K562 (cell line): ENCODE results near the gene COG4. TPM values are rescaled to one million over a fixed set of nuclear protein-coding genes. Genes with fewer than 3 reads are reported as not detected.

Experiments used
- CHD1 ChIP-seq: fragments of 200-600 bp; sonication (generic); IDR thresholded peaks from one replicate; pipeline ENCODE4 v1.6.1; 2012; ENCODE audit warnings: mild to moderate bottlenecking, moderate library complexity, low read length, inconsistent platforms
- CHD4 ChIP-seq: fragments of 200-600 bp; sonication (generic); IDR thresholded peaks from 3 replicates; pipeline ENCODE4 v1.6.1; 2012; ENCODE audit warnings: low read depth, mild to moderate bottlenecking, mixed read lengths, low read length, inconsistent platforms; ENCODE audit not compliant: insufficient read depth, insufficient replicate concordance, poor library complexity, severe bottlenecking
- CTCFL ChIP-seq: IDR thresholded peaks from 2 replicates; pipeline ENCODE4 v1.6.1; 2011; ENCODE audit warnings: borderline replicate concordance, low read depth, mild to moderate bottlenecking, moderate library complexity, low read length; ENCODE audit not compliant: insufficient read depth, poor library complexity, severe bottlenecking
- DPF2 ChIP-seq: fragments of 450-650 bp; IDR thresholded peaks from 2 replicates; pipeline ENCODE4 v1.6.1; 2016
- ELK3 ChIP-seq: fragments of 450-650 bp; formaldehyde crosslinking; IDR thresholded peaks from 2 replicates; pipeline ENCODE4 v1.4.0; 2020; ENCODE audit warnings: mild to moderate bottlenecking
- FOXP1 ChIP-seq: sonication (generic); formaldehyde crosslinking; IDR thresholded peaks from 2 replicates; pipeline ENCODE4 v1.8.0; 2022; ENCODE audit warnings: mild to moderate bottlenecking, missing genetic modification reagents
- HMBOX1 ChIP-seq: sonication (generic); IDR thresholded peaks from 2 replicates; pipeline ENCODE4 v1.6.1; 2016
- LARP7 ChIP-seq: fragments of 450-650 bp; IDR thresholded peaks from 2 replicates; pipeline ENCODE4 v1.6.1; 2016
- LCOR ChIP-seq: sonication (generic); formaldehyde crosslinking; IDR thresholded peaks from 2 replicates; pipeline ENCODE4 v1.8.0; 2022; ENCODE audit warnings: mild to moderate bottlenecking, missing genetic modification reagents
- MXI1 ChIP-seq: IDR thresholded peaks from 2 replicates; pipeline ENCODE4 v1.6.1; 2011; ENCODE audit warnings: low read depth, mild to moderate bottlenecking, improper control_type of control experiment, low read length
- NR2C2 ChIP-seq, 2 experiments: fragments of 200-800 bp in 1 of 2; sonication (Bioruptor generic) in 1 of 2; sonication (generic) in 1 of 2; formaldehyde crosslinking in 1 of 2; IDR thresholded peaks; 2 replicates each; pipeline versions ENCODE4 v1.6.1 to v1.8.0; 2016 to 2022; ENCODE audit warnings: mild to moderate bottlenecking in 1 of 2, missing compliant biosample characterization in 1 of 2, missing genetic modification characterization in 1 of 2, missing genetic modification reagents in 1 of 2
- PATZ1 ChIP-seq: fragments of 250-450 bp; sonication (Bioruptor Pico); IDR thresholded peaks from 2 replicates; pipeline ENCODE4 v1.5.0; 2020; ENCODE audit warnings: mild to moderate bottlenecking, borderline replicate concordance
- RBM22 ChIP-seq: fragments of 200-400 bp; formaldehyde crosslinking; IDR thresholded peaks from 2 replicates; pipeline ENCODE4 v1.6.1; 2018; ENCODE audit warnings: low read length, low read depth; ENCODE audit not compliant: poor library complexity, severe bottlenecking
- TAF15 ChIP-seq: fragments of 200-400 bp; formaldehyde crosslinking; IDR thresholded peaks from 2 replicates; pipeline ENCODE4 v1.6.1; 2017; ENCODE audit warnings: mild to moderate bottlenecking, low read depth, low read length, moderate library complexity
- TCF15 ChIP-seq: fragments of 250-450 bp; sonication (Bioruptor Pico); IDR thresholded peaks from 2 replicates; pipeline ENCODE4 v1.8.0; 2022; ENCODE audit warnings: moderate library complexity, mild to moderate bottlenecking, inconsistent platforms
- TFE3 ChIP-seq: fragments of 450-650 bp; formaldehyde crosslinking; IDR thresholded peaks from 2 replicates; pipeline ENCODE4 v1.4.0; 2020; ENCODE audit warnings: mild to moderate bottlenecking, mixed read lengths
- ZNF282 ChIP-seq: sonication (generic); formaldehyde crosslinking; IDR thresholded peaks from 2 replicates; pipeline ENCODE4 v1.8.1; 2023; ENCODE audit warnings: missing genetic modification reagents
- ZNF79 ChIP-seq: fragments of 250-450 bp; sonication (Bioruptor Pico); IDR thresholded peaks from 2 replicates; pipeline ENCODE4 v1.4.0; 2020; ENCODE audit warnings: low read depth, mild to moderate bottlenecking, moderate library complexity
- polyA plus RNA-seq, 8 experiments: library from polyadenylated mRNA; depleted of rRNA in 4 of 8; stranded (reverse) in 5 of 8; unstranded in 3 of 8; fragments of >200 nt; fragmentation: Nextera tagmentation in 2 of 8; fragmentation: Illumina TruSeq in 1 of 8; extraction: Ambion mirVana in 2 of 8; extraction: Trizol in 1 of 8; gene quantifications; 2 replicates each; pipeline versions ENCODE4 v1.2.1 to v1.2.3, GENCODE V29; 2011 to 2014; ENCODE audit warnings: inconsistent platforms in 1 of 8, missing spikeins in 1 of 8
- total RNA-seq, 7 experiments: library from RNA; depleted of rRNA in 6 of 7; stranded (reverse); fragments of >200 nt in 6 of 7; fragmentation: Illumina TruSeq in 2 of 7; extraction: Trizol in 2 of 7; gene quantifications; 2 replicates each; pipeline versions ENCODE4 v1.2.1 to v1.2.3, GENCODE V29; 2011 to 2021; ENCODE audit warnings: low replicate concordance in 1 of 7

COG4 gene
- total and polyA plus RNA-seq, 9 of the 15 experiments (the other 6 are each of a cell fraction or from before 2014, with no cell fraction given) = 13.7 to 73.9 (median 44.2) TPM

- TF ChIP-seq TFE3 = no peak
- peak; percentile 25 for TF ChIP-seq CHD1
- no peak for TF ChIP-seq HMBOX1
- no peak for TF ChIP-seq ELK3 (CRISPR knock-in tag)
- TF ChIP-seq CTCFL = no peak
- TF ChIP-seq FOXP1 (CRISPR knock-in tag) = no peak
- no peak for TF ChIP-seq TCF15 (CRISPR knock-in tag)
- no peak for TF ChIP-seq TAF15
- no peak for TF ChIP-seq NR2C2 (CRISPR knock-in tag; IDR thresholded peaks at IDR 0.05)
- TF ChIP-seq NR2C2 (tag; IDR thresholded peaks at IDR 0.05) = no peak; the same call in 1 of the 2 replicates
- TF ChIP-seq LCOR = no peak
- TF ChIP-seq DPF2 = 0 out of 2 replicates have a peak, but pooled peaks have one; percentile 27
- TF ChIP-seq ZNF282 (CRISPR knock-in tag) = no peak
- TF ChIP-seq CHD4 = no peak
- TF ChIP-seq LARP7 = 0 out of 2 replicates have a peak, but pooled peaks have one; percentile 10
- TF ChIP-seq PATZ1 = no peak
- TF ChIP-seq ZNF79 (CRISPR knock-in tag) = no peak
- TF ChIP-seq MXI1 = no peak
- TF ChIP-seq RBM22 = no peak
These were observed 90.5 kb downstream of the COG4 start (continued) for GRCh38 chr16:70432723-70433457.
